Sigmoid colon (tissue), 7 donors: ENCODE measurements around the gene PRPF18. TPM values are rescaled to one million over a fixed set of nuclear protein-coding genes. Genes with fewer than 3 reads are reported as not detected.

ENCODE experiments used
- DNase-seq: peaks from one replicate; pipeline ENCODE4 v3.0.0-alpha.2; 2019
- H3K27ac ChIP-seq, 4 donors: fragments of 200-600 bp; sonication (generic); one replicate each; pipeline ENCODE4 v1.5.1; 2016 to 2019; ENCODE audit warnings: mild to moderate bottlenecking in 1 of 4
- H3K27me3 ChIP-seq, 3 donors: fragments of 200-600 bp; sonication (generic); one replicate each; pipeline ENCODE4 v1.5.1; 2019; ENCODE audit warnings: mild to moderate bottlenecking in 1 of 3
- H3K36me3 ChIP-seq, 4 donors: fragments of 200-600 bp; sonication (generic); one replicate each; pipeline ENCODE4 v1.5.1; 2016 to 2019
- H3K4me1 ChIP-seq, 4 donors: fragments of 200-600 bp; sonication (generic); one replicate each; pipeline ENCODE4 v1.5.1; 2017 to 2019
- H3K4me3 ChIP-seq, 4 donors: fragments of 200-600 bp; sonication (generic); one replicate each; pipeline ENCODE4 v1.5.1; 2017 to 2019; ENCODE audit warnings: mild to moderate bottlenecking in 2 of 4, moderate library complexity in 1 of 4
- H3K9me3 ChIP-seq, 4 donors: fragments of 200-600 bp in 3 of 4; sonication (generic) in 3 of 4; one replicate each; pipeline versions ENCODE4 v1.5.1 to v1.6.1; 2013 to 2019
- EP300 ChIP-seq, 4 donors: sonication (generic); formaldehyde crosslinking; IDR thresholded peaks; one replicate each; pipeline ENCODE4 v1.6.1; 2017; ENCODE audit warnings: antibody characterized with exemption in 4 of 4
- POLR2A ChIP-seq, 2 donors: fragments of 450-650 bp; IDR thresholded peaks; one replicate each; pipeline ENCODE4 v1.6.1; 2016; ENCODE audit warnings: antibody characterized with exemption in 2 of 2, mild to moderate bottlenecking in 2 of 2, moderate library complexity in 2 of 2
- POLR2AphosphoS5 ChIP-seq, 4 donors: sonication (generic); formaldehyde crosslinking; IDR thresholded peaks; one replicate each; pipeline ENCODE4 v1.6.1; 2017; ENCODE audit warnings: antibody characterized with exemption in 4 of 4
- WGBS, 2 donors: extraction: QIAGEN DNeasy Blood & Tissue Kit; methylation state at CpG; one replicate each; pipeline ENCODE4 v1.1.7; 2013; 5-methylcytosine and 5-hydroxymethylcytosine counted together
- intact Hi-C: fragments of 100-400 bp; cut with DNase I; formaldehyde crosslinking; loops from one replicate; pipeline ENCODE4 v1.15.1; 2023
- polyA plus RNA-seq, 3 donors: library from polyadenylated mRNA; stranded (reverse); fragments of 200-250 nt; gene quantifications; one replicate each; pipeline ENCODE4 v1.2.3, GENCODE V29; 2013
- total RNA-seq, 4 donors: library from RNA; depleted of rRNA; stranded (reverse); fragments of >200 nt; gene quantifications; one replicate each; pipeline ENCODE4 v1.1.0, GENCODE V29; 2016
- TF ChIP-seq, protein P1 (sequence below), 4 experiments: fragments of 450-650 bp in 3 of 4; fragments of 200-600 bp in 1 of 4; IDR thresholded peaks; one replicate each; pipeline ENCODE4 v1.5.1; 2016 to 2019; ENCODE audit warnings: antibody characterized with exemption in 4 of 4, mild to moderate bottlenecking in 3 of 4, moderate library complexity in 2 of 4
- donor health status: healthy with polysubstance abuse.
- donor health status: Bipolar disorder and iron deficiency.
- donor health status: healthy.

Gene PRPF18
- total and polyA plus RNA-seq, 7 donors, result 21.2 to 39.3 (median 27.5) TPM

DNA sequence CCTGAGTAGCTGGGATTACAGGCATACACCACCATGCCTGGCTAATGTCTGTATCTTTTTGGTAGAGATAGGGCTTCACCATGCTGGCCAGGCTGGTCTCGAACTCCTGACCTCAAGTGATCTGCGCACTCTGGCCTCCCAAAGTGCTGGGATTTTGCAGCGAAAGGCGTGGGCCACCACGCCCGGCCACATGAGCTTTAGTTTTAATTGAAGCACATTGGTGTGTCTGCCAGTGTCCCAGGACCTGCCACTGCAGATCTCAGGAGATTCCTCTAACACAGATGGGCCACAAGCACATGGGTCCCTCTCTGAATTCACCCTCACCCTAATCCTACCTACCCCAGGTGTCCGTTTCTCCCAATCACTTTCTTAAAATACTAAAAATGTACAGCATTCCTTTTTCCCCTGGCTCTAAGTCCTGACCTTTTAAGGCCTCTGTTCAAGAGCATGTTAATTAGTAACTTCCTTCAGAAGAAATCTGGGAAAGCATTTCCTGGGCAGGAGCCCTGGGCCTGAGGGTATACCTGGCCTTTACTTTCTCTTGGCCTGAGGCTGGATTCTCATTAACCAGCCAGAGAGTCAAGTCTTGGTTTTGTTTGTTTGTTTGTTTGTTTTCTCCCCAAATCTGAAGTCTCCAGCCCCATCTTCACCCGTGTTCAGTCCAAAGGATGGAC, 82.6 kb downstream of the PRPF18 start:
- H3K36me3 ChIP-seq, result peaks cover 0 to 88% (median 26%) of the 10 kb centered on the region in 4 donors
- no peak overlapping the region for H3K4me3 ChIP-seq
- intact Hi-C loops, result no loop called here
- no peaks in the 10 kb centered on the region for H3K4me1 ChIP-seq
- DNase-seq, result peak; percentile 22
- WGBS, 2 donors, result 43 to 80% methylated on average over 8 of the region's 8 CpGs
- H3K27ac ChIP-seq, result no peak overlapping the region
- no peaks in the 10 kb centered on the region for H3K9me3 ChIP-seq
- no peaks in the 10 kb centered on the region for H3K27me3 ChIP-seq
- TF ChIP-seq EP300 (IDR thresholded peaks at IDR 0.05) (no peak), POLR2AphosphoS5 (IDR thresholded peaks at IDR 0.05) (no peak), POLR2A (IDR thresholded peaks at IDR 0.05) (no peak)
- TF ChIP-seq, protein P1, sequence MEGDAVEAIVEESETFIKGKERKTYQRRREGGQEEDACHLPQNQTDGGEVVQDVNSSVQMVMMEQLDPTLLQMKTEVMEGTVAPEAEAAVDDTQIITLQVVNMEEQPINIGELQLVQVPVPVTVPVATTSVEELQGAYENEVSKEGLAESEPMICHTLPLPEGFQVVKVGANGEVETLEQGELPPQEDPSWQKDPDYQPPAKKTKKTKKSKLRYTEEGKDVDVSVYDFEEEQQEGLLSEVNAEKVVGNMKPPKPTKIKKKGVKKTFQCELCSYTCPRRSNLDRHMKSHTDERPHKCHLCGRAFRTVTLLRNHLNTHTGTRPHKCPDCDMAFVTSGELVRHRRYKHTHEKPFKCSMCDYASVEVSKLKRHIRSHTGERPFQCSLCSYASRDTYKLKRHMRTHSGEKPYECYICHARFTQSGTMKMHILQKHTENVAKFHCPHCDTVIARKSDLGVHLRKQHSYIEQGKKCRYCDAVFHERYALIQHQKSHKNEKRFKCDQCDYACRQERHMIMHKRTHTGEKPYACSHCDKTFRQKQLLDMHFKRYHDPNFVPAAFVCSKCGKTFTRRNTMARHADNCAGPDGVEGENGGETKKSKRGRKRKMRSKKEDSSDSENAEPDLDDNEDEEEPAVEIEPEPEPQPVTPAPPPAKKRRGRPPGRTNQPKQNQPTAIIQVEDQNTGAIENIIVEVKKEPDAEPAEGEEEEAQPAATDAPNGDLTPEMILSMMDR (IDR thresholded peaks at IDR 0.05), result no peak

DNA sequence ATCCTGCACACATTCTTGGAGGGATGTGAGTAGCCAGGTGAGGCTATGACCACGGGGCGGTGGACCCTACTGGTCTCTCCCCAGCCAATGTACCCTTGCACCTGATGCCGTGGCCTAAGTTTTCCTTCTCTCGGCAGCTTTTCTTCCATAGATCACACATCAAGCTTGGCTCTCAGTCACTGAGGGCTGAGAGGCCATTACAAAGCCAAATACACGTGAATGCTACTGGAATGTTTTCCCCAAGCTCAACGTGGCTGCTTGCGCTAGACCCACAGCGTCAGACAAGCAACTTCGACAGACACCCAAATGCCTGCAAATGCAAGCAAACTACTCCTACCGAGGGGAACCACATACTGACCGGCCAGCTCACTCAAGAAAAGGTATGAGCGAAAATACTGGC, 83.1 kb downstream of the PRPF18 start:
- no peaks in the 10 kb centered on the region for H3K27me3 ChIP-seq
- peak; percentile 37 for DNase-seq
- WGBS, 2 donors, result 93% methylated on average over 12 of the region's 12 CpGs
- H3K27ac ChIP-seq, result no peak overlapping the region
- no peak for TF ChIP-seq EP300 (IDR thresholded peaks at IDR 0.05)
- no peak for TF ChIP-seq POLR2AphosphoS5 (IDR thresholded peaks at IDR 0.05)
- no peak for TF ChIP-seq POLR2A (IDR thresholded peaks at IDR 0.05)
- TF ChIP-seq, protein P1 (IDR thresholded peaks at IDR 0.05), result no peak
- no peak overlapping the region for H3K4me3 ChIP-seq
- intact Hi-C loops, result no loop called here
- H3K9me3 ChIP-seq, result no peaks in the 10 kb centered on the region
- peaks cover 0 to 5% (median under 1%) of the 10 kb centered on the region in 4 donors for H3K4me1 ChIP-seq
- H3K36me3 ChIP-seq, result peaks cover 0 to 82% (median 24%) of the 10 kb centered on the region in 4 donors

DNA sequence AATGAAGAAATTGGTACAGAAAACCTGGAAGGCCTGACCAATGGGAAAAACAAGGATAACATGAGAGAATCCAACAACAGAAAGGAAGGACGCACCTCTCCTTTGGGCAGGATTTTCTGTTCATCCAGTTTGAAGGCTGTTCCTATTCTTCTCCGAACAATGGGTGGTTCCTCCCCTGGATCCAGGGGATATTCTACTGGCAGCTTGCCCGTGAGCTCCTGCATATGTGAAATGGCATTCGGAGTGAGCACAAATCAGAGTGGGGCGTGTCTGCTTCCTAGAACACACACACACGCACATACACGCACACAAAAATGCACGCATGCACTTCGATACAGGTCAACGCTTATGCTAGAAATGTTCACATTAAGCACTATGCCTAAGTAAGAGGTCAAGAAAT, 83.5 kb downstream of the PRPF18 start:
- 93 to 94% methylated on average over 10 of the region's 10 CpGs for WGBS, 2 donors
- intact Hi-C loops, result no loop called here
- Histone ChIP-seq H3K27ac (no peak overlapping the region), H3K4me3 (no peak overlapping the region), H3K4me1 (peaks cover 0 to 9% (median 2%) of the 10 kb centered on the region in 4 donors), H3K9me3 (no peaks in the 10 kb centered on the region), H3K36me3 (peaks cover 0 to 78% (median 24%) of the 10 kb centered on the region in 4 donors), H3K27me3 (no peaks in the 10 kb centered on the region)
- TF ChIP-seq EP300 (IDR thresholded peaks at IDR 0.05), result no peak
- TF ChIP-seq, protein P1 (IDR thresholded peaks at IDR 0.05), result no peak
- no peak for TF ChIP-seq POLR2AphosphoS5 (IDR thresholded peaks at IDR 0.05)
- TF ChIP-seq POLR2A (IDR thresholded peaks at IDR 0.05), result no peak
- DNase-seq, result peak; percentile 30

DNA sequence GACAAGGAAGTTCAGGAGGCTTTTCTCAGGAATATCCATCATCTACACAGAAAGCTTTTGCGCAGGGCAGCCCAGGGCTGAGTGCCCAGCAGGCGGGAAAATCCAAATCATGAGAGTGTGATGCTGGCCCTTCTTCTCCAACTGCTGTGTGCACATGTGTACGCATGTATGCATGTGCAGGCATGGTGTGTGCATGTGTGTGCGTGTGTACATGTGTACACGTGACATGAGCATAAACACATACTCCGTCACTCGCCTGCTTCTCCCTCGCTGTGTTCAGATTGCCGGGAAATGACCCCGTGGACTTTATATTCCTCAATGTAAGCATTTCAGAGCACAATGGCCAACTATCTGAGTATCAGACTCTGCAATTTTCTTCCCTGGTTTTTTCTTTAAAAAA, 85.1 kb downstream of the PRPF18 start:
- TF ChIP-seq POLR2A (IDR thresholded peaks at IDR 0.05), result no peak
- TF ChIP-seq, protein P1 (IDR thresholded peaks at IDR 0.05), result no peak
- no peak for TF ChIP-seq POLR2AphosphoS5 (IDR thresholded peaks at IDR 0.05)
- no peak for TF ChIP-seq EP300 (IDR thresholded peaks at IDR 0.05)
- peak; percentile 21 for DNase-seq
- intact Hi-C loops, result no loop called here
- Histone ChIP-seq H3K4me3 (no peak overlapping the region), H3K27ac (no peak overlapping the region), H3K36me3 (peaks cover 0 to 67% (median 14%) of the 10 kb centered on the region in 4 donors), H3K27me3 (no peaks in the 10 kb centered on the region), H3K4me1 (peaks cover 0 to 10% (median 3%) of the 10 kb centered on the region in 4 donors), H3K9me3 (no peaks in the 10 kb centered on the region)
- WGBS, 2 donors, result 93 to 94% methylated on average over 10 of the region's 10 CpGs
